Right renal pelvis (tissue), 4 donors: ENCODE data around the gene FBXL4. TPM values are rescaled to one million over a fixed set of nuclear protein-coding genes. Genes with fewer than 3 reads are reported as not detected.
A peak's percentile ranks its signal among the peaks of the same experiment; 100 is the strongest.

Source experiments
- DNase-seq, 4 donors: peaks; one replicate each; pipeline ENCODE4 v3.0.0-alpha.2; 2013; ENCODE audit warnings: low read depth in 4 of 4, low spot score in 3 of 4, missing footprints in 1 of 4
- polyA plus RNA-seq, 4 donors: library from polyadenylated mRNA; unstranded; fragments of 120-200 nt; gene quantifications; one replicate each; pipeline ENCODE4 v1.2.1, GENCODE V29; 2013; ENCODE audit not compliant: insufficient read length in 4 of 4

The FBXL4 gene
- 10 to 100 TPM; 20.4 to 31.3 (median 28.7) TPM for polyA plus RNA-seq

- DNase-seq = peak; percentile 35 to 51 (median 44)
These were observed at the start of gene FBXL4 for GRCh38 chr6:98947411-98948292. FBXL4 (minus strand) TSS chr6:98947946; CDS start chr6:98926988, 20,958 bp downstream.

- DNase-seq = no peak
These were observed 47.4 kb upstream of the FBXL4 start for GRCh38 chr6:98995116-98995515.

- DNase-seq = no peak
These were observed 44.8 kb upstream of the FBXL4 start for GRCh38 chr6:98992535-98992934.

- DNase-seq = no peak
These were observed 38.4 kb upstream of the FBXL4 start for GRCh38 chr6:98986071-98986615.

- no peak for DNase-seq
These were observed 37.6 kb upstream of the FBXL4 start for GRCh38 chr6:98985391-98985790.

GRCh38 chr6:98984121-98984520, 36.4 kb upstream of the FBXL4 start:
- DNase-seq = no peak

- DNase-seq = no peak
These were observed 33.7 kb upstream of the FBXL4 start for GRCh38 chr6:98981473-98981872.

GRCh38 chr6:98980819-98981218, 33.1 kb upstream of the FBXL4 start:
- no peak for DNase-seq

GRCh38 chr6:98977671-98978292, 30.0 kb upstream of the FBXL4 start:
- DNase-seq = no peak

GRCh38 chr6:98976674-98977385, 29.1 kb upstream of the FBXL4 start:
- DNase-seq = no peak

GRCh38 chr6:98975421-98975820, 27.7 kb upstream of the FBXL4 start:
- DNase-seq = no peak

GRCh38 chr6:98974309-98974708, 26.6 kb upstream of the FBXL4 start:
- DNase-seq = no peak

GRCh38 chr6:98973571-98973970, 25.8 kb upstream of the FBXL4 start:
- no peak for DNase-seq

GRCh38 chr6:98971303-98971702, 23.6 kb upstream of the FBXL4 start:
- DNase-seq = no peak

- DNase-seq = no peak
These were observed 22.7 kb upstream of the FBXL4 start for GRCh38 chr6:98970469-98970868.

- no peak for DNase-seq
These were observed 19.9 kb upstream of the FBXL4 start for GRCh38 chr6:98967616-98968015.

GRCh38 chr6:98959631-98960030, 11.9 kb upstream of the FBXL4 start:
- no peak for DNase-seq

GRCh38 chr6:98958776-98959175, 11.0 kb upstream of the FBXL4 start:
- no peak for DNase-seq

- DNase-seq = no peak
These were observed 9.7 kb upstream of the FBXL4 start for GRCh38 chr6:98957450-98957849.

GRCh38 chr6:98949589-98949988, 1.8 kb upstream of the FBXL4 start:
- no peak for DNase-seq

GRCh38 chr6:98946879-98947410, 801 bp downstream of the FBXL4 start:
- DNase-seq = peak in 1 of 4 donors; percentile 22
